HS-27A (cell line): ENCODE data around the gene MVB12B.
"Not testable (repeated sequence)": the region's sequence is repeated elsewhere in the genome, so short reads cannot be mapped to it uniquely, and the experiment has no call there.

Experiments used
- DNase-seq: peaks from one replicate; pipeline ENCODE4 v3.0.0-alpha.2; 2012; ENCODE audit warnings: low read depth, missing footprints

MVB12B gene, protein sequence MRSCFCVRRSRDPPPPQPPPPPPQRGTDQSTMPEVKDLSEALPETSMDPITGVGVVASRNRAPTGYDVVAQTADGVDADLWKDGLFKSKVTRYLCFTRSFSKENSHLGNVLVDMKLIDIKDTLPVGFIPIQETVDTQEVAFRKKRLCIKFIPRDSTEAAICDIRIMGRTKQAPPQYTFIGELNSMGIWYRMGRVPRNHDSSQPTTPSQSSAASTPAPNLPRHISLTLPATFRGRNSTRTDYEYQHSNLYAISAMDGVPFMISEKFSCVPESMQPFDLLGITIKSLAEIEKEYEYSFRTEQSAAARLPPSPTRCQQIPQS

DNA sequence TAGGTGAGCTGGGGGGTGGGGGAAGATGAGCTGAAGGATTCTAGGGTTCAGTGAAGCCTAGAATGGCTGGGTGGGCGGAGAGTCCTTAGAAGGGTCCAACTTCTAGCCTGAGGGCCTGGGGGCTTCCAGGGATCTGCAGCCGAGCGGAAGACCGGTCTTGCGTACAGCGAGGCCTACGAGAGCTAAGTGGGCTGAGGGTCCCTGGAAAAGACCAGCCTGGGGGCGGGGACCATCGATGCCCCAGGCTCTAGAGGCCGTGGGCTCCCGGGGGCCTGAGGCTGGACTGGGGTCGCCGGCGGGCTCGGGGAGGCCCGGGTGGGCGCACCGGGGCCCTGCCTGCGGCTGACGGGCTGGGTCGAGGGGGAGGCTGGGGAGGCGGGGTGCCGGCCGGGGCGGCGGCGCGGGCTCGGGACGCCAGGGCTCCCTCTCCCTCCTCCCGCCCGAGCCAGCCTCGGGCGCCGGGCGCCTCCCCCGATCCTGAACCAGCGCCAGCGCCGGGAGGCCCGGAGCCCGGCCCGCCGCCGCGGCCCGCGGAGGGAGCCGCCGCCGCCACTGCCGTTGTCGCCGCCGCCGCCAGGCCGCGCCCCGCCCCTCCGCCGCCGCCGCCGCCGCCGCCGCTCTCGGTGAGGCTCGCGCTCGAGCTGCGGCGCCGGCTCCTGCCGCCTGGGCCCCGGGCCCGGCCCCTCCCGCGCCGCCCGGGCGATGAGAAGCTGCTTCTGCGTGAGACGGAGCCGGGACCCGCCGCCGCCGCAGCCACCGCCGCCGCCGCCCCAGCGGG lies at the start of gene MVB12B:
Gene MVB12B (plus strand): TSS at position 602 of the 778 bp plus-strand sequence. CDS start 101 bp downstream, at position 703.
- no peak for DNase-seq

DNA sequence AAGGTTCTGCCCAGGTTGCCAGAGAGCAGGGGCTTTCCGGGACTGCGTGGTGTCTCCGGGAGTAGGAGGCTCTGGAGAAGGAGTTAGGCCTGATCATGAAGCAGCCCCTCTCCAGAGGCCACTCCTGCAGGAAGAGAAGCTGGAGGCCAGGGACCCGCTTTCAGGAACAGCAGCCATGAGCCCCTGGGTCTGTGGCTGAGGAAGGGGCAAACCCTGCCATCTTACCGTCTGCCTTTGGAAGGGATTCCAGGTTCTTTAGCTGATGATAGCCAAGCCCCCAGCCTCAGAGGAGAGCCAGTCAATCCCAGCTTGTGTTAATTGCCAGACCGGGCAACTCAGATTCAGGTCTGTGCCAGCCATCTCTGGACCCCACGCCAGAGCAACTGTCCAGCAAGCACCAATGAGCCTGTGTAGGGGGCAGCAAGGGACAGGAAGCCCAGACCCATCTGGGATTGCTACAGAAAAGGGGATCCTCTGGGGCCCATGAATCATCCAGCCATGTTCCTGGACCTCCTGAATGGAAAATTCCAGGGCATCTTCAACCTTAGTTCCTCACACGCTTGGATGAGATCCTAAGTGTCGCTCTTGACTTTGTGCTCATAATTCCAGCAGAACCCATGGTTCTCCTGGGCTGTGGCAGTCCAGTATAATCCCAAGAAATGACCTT lies 42.7 kb upstream of the MVB12B start:
- DNase-seq: no peak

DNA sequence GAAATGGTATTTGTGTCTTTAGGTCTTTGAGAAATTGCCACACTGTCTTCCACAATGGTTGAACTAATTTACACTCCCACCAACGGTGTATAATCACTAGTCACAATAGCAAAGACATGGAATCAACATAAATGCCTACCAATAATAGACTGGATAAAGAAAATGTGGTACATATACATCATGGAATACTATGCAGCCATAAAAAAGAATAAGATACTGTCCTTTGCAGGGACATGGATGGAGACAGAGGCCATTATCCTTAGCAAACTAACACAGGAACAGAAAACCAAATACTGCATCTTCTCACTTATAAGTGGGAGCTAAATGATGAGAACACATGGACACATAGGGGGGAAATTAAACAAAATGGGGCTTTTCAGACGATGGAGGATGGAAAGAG lies 41.0 kb upstream of the MVB12B start:
- not testable (repeated sequence) for DNase-seq

- no peak for DNase-seq
Measured at GRCh38 chr9:126287166-126287866, 39.3 kb upstream of the MVB12B start.

GRCh38 chr9:126290871-126291270 lies 35.8 kb upstream of the MVB12B start:
- no peak for DNase-seq

DNA sequence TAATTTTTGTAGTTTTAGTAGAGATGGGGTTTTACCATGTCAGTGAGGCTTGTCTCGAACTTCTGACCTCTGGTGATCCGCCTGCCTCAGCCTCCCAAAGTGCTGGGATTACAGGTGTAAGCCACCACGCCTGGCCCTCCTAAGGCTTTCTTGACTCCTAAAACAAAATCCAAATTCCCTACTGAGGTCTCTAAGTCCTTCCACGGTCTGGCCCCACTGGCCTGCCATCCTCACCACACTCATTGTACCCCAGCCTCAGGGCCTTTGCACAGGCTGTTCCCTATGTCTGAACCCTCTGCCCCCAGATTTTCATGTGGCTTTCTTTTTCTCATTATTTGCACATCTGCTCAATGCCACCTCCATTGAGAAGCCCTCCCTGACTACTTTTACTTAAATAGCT lies 34.7 kb upstream of the MVB12B start:
- DNase-seq: no peak

DNA sequence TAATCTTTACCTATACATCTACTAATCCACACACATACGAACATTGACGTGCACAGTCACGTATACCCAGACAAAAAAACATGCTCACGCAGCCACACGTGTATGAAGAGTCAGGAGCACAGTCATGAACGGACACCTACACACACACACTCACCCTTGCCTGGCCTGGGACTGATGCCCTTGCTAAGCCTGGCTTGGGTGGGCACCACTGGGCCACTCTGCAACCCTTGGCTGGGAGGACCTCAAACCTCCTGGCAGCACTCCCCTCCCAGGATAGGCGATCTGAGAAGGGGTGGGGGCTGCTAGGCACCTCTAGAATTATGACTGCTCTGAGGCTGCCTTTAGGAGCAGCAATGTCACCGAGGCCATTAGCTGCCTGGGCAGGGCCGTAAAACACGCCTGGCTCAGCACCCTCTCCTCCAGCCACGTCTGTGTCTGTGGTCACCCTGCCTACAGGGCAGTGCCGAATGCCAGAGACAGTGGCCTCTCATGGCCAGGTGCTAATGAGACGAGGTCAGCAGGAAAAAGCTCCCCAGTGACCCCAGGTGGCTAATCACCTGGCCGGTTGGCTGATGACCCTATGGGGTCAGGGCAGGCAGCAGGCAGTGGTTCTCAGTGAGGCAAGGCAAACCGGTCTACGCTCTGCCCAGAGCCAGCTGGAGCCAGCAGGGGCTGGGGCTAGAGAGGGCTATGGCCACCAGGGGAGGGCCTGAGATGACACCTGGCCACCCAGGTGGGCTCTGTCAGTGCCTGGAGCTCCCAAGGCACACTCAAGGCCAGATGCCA lies 33.7 kb upstream of the MVB12B start:
- no peak for DNase-seq

GRCh38 chr9:126293522-126293889 lies 33.1 kb upstream of the MVB12B start:
- no peak for DNase-seq

DNA sequence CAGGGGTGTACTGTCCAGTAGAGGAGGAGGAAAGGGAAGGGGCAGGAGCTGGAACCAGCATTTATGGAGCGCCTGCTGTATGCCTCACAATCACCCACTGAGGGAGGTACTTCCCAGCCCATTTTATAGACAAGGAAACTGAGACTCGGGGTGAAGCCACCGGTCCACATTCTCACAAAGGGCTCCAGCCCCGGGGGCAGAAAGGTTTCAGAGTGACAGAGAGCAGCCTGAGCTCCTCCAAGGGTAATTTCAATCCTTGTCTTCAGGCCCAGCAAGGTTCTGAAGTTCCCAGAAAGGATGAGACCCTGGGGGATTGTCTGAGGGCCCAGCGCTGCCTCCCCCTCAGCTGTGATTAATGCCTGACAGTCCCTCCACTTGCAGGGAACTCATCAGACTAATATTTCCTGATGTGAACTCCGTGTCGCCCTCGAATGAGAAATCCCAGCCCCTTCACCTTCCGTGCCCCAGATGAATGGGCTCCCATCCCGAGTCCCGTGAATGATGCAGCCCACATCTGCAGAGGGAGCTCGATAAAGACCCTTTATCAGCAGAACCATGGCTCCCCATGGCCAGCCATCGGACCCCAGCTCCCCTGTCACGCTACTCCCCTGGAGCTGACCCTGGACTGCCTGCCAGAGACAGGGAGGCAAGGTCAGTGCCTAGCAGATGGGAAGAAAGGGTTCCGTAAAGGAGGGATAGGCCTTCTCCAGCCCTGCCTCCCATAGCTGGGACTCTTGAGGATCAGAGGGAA lies 32.1 kb upstream of the MVB12B start:
- no peak for DNase-seq

- no peak for DNase-seq
Measured at GRCh38 chr9:126295082-126295477, 31.5 kb upstream of the MVB12B start.

DNA sequence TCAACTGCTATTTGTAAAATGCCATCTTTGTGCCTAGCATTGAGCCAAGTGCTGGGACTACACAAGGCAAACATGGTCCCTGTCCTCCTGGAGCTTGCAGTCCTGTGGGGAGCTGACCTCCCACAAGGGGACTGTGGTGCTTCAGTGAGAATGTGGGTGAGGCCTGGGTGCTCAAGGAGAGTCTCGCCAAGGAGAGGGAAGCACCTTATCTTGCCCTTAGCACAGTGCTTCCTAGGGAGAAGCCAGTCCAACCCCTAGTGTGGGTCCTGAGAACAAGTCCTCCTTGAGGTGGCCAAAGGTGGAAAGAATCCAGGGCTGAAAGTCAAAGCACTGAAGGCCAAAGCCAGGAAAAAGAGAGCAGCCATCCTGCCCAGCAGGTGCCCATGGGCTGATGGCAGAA lies 31.1 kb upstream of the MVB12B start:
- DNase-seq: no peak

DNA sequence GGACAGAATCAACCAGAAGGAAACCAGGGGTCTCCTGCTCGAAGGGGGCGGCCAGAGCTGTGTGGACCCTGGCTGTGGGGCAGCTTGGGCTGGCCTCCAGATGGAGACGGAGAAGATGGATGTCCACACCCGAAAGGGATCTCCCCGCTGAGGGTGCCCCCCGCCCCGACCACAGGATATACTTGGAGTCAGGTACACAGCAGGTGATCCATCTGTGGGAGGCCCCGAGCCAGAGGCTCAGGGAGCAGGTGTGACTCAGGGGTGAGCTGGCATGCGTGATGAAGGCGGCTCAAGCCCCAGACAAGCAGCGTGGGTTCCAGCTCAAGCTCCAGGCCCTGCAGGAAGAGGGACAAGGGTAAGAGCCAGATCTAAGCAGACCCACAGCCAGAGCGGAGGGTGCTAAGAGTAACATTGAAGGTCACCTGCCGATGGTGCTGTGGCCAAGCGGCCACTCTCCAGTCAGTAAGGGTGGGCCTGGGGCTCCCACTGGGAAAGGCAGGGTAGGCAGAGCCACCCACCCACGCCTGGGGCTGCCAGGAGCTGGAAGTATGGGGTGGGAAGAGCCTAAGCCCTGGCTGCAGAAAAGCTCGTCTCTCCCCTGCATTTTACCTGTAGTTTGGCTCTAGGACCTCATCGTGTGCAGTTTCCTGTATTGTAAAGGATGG lies 30.6 kb upstream of the MVB12B start:
- no peak for DNase-seq

DNA sequence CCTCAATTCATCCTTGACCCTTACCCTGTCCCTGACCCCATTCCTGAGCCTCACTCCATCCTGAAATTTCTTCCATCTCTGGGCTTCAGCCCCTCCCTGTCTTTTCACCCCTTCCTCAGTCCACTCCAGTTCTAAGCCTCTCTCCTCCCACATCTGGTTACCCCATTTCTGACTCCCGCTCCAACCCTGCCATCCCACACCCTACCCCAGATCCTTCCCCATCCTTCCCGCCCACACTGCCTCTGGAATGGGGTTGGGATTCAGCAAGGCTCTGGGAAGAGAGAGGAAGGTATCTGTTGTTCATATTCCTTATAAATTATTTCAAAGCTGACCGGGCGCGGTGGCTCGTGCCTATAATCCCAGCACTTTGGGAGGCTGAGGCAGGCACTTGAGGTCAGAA lies 29.9 kb upstream of the MVB12B start:
- no peak for DNase-seq

DNA sequence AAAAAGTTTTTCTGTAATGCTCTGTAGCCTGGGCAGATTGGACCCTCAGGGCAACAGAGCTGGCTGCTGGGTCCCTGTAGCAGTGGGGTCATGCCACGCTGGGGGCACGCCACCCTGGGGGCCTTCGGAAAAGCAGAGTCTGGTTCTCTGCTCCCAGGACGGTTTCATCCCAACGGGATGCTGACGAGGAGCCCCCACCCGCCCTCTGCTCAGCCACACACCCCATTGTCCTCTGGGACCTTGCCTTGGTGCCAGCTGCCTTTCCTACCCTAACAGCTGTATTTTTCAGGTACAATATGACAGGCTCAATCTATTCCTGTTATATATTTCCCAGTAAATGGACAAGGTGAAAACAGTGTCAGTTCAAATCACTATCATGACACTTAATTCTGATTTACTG lies 29.0 kb upstream of the MVB12B start:
- DNase-seq: no peak

DNA sequence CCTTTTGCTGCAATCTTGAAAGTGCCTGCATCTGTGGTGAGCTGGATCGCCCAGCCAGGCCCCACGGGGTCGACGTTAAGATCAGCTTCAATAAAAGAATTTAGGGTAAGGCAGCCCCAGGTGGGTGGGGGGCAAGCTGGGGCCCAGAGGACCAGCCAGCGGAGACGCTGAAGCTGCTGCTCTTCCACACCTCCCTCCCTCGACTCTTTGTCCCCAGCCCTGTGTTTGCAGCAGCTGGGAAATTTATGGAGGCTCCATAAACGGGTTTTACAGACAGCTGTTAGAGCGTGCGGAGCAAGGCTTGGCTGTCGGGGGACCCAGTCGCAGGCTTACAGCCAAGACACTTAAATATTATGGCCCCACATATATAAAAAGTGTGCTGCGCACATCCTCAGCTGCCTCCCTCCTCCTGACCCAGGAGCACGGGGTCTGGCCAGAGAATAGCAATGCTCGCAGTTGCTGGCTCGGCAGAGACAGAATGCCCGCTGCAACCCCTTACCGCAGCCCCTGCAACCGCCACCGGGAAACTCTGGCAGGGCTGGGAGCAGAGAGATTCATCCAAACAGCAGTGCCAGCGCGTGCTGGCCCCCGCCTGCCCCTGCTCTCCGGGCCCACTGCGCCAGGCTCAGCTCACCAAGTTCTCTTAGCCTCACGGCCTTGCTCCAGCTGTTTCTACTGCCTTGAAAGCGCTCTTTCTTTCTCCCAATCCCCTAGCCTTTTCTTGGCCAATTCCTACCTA lies 28.4 kb upstream of the MVB12B start:
- DNase-seq: no peak

DNA sequence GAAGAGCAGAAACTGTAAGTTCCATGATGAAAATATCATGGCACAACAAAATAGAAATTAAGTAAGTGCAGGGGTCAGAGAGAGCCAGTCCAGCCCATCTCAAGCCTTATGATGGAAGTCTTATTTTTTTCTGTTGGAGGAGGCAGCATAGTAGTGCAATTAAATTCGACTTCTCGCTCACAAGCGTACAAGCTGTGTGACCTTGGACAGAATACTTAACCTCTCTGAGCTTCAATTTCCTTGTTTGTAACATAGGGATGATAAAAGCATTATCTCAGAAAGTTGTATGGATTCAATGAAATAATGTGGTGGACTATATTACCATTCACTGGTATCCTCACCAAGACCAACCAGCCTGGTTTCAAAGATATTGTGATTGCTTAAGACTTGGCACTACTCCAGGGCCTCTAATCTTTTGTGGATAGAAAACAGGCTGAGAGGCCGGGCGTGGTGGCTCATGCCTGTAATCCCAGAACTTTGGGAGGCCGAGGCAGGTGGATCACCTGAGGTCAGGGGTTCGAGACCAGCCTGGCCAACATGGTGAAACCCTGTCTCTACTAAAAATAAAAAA lies 26.8 kb upstream of the MVB12B start:
- no peak for DNase-seq

DNA sequence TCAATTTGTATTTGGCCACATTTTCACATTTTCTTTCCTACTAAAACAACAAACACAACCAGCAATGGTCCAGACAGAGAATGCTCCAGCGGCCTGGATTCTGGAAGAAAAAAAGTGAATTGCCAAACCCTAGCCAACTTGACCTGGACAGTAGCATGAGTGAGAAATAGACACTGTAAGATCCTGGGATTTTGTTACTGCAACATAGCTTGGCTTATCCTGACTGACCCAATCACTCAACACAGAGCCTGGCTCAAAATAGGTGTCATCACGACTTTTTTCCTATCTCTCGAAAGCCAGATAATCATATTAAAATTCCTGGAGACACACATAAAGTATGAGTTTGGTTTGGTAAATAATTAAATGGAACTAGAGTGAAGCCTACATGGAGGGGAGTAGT lies 25.4 kb upstream of the MVB12B start:
- DNase-seq: no peak

- no peak for DNase-seq
Measured at GRCh38 chr9:126301985-126302603, 24.5 kb upstream of the MVB12B start.

DNA sequence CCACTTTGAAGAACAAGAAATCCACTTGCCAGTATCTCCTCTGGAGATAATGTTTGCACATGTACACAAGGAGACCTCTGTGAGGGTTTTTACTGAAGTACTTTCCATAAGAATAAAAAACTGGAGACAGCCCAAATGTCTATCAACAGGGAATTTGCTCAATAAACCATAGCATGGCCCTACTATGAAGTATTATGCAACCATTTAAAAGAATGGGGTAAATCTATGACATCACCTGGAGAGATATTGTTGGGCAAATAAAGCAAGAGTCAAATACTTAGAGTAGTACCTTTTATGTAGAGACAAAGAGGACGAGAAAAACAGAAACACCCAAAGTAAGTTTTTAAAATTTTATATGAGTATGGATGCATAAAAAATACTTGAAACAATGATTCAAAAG lies 23.9 kb upstream of the MVB12B start:
- DNase-seq: no peak
